Nephron progenitor cell (in vitro differentiated cells): ENCODE measurements around the gene GRIN1.
A peak's percentile ranks its signal among the peaks of the same experiment; 100 is the strongest.

Source experiments
- DNase-seq: peaks from one replicate; pipeline ENCODE4 v3.0.0; 2021
- H3K27ac Mint-ChIP-seq: 2 replicates; pipeline ENCODE4 v1.8.0; 2021; ENCODE audit warnings: mild to moderate bottlenecking, moderate library complexity, mixed read lengths
- H3K27me3 Mint-ChIP-seq: 2 replicates; pipeline ENCODE4 v1.8.0; 2021; ENCODE audit warnings: mild to moderate bottlenecking, low read depth, mixed read lengths; ENCODE audit not compliant: poor library complexity
- H3K36me3 Mint-ChIP-seq: 2 replicates; pipeline ENCODE4 v1.8.0; 2021; ENCODE audit warnings: low read depth, mixed read lengths
- H3K4me1 Mint-ChIP-seq: 2 replicates; pipeline ENCODE4 v1.8.0; 2021; ENCODE audit warnings: mixed read lengths
- H3K4me3 Mint-ChIP-seq: 2 replicates; pipeline ENCODE4 v1.8.0; 2021; ENCODE audit warnings: mild to moderate bottlenecking, moderate library complexity, mixed read lengths
- H3K9me3 Mint-ChIP-seq: 2 replicates; pipeline ENCODE4 v1.8.0; 2021; ENCODE audit warnings: mild to moderate bottlenecking, moderate library complexity, mixed read lengths
- TF ChIP-seq, protein P1 (sequence below): fragments of 200-600 bp; sonication (generic); IDR thresholded peaks from 2 replicates; pipeline ENCODE4 v1.5.0; 2021; ENCODE audit warnings: antibody characterized with exemption

Gene GRIN1

DNA sequence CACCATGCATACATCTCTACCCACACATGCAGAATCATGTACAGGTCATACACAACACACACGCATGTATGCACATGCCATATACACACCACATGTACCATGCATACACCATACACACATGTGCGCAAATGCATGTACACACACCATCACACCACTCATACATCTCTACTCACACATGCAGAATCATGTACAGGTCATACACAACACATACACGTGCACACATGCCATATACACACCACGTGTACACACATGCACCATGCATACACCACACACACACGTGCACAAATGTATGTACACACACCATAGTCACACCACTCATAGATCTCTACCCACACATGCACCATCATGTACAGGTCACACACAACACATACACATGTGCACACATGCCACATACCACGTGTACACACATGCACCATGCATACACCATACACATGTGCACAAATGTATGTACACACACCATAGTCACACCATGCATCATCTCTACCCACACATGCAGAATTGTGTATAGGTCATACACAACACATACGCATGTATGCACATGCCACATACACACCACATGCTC is 14.0 kb downstream of the GRIN1 start:
- Mint-ChIP-seq H3K9me3 (peaks cover 18% of the 10 kb centered on the region), H3K36me3 (no peaks in the 10 kb centered on the region), H3K27ac (no peak overlapping the region), H3K4me3 (no peak overlapping the region), H3K27me3 (peaks cover 62% of the 10 kb centered on the region), H3K4me1 (no peaks in the 10 kb centered on the region)
- no peak for DNase-seq
- TF ChIP-seq, protein P1, sequence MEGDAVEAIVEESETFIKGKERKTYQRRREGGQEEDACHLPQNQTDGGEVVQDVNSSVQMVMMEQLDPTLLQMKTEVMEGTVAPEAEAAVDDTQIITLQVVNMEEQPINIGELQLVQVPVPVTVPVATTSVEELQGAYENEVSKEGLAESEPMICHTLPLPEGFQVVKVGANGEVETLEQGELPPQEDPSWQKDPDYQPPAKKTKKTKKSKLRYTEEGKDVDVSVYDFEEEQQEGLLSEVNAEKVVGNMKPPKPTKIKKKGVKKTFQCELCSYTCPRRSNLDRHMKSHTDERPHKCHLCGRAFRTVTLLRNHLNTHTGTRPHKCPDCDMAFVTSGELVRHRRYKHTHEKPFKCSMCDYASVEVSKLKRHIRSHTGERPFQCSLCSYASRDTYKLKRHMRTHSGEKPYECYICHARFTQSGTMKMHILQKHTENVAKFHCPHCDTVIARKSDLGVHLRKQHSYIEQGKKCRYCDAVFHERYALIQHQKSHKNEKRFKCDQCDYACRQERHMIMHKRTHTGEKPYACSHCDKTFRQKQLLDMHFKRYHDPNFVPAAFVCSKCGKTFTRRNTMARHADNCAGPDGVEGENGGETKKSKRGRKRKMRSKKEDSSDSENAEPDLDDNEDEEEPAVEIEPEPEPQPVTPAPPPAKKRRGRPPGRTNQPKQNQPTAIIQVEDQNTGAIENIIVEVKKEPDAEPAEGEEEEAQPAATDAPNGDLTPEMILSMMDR = no peak

DNA sequence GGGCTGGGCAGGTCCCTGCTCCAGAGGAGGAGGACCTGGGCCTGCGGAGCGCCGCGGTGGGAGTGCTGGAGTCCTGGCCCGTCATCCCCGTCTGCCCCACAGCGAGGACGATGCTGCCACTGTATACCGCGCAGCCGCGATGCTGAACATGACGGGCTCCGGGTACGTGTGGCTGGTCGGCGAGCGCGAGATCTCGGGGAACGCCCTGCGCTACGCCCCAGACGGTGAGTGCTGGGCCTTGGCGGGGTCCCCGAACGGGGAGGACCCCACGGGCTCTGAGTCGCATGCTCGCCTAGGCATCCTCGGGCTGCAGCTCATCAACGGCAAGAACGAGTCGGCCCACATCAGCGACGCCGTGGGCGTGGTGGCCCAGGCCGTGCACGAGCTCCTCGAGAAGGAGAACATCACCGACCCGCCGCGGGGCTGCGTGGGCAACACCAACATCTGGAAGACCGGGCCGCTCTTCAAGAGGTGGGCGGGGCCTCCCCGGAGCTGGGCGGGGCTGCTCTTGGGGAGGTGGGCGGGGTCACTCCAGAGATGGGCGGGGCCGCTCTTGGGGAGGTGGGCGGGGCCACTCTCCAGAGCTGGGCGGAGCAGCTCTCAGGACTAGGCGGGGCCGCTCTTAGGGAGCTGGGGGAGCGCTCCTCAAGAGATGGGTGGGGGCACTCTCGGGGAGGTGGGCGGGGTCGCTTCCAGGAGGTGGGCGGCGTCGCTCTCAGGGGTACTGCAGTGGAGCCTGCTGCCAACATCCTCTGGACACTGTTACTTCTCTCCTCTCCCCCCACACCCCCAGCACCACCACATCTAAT is 17.8 kb downstream of the GRIN1 start:
- no peak overlapping the region for H3K4me3 Mint-ChIP-seq
- peaks cover 75% of the 10 kb centered on the region for H3K27me3 Mint-ChIP-seq
- no peaks in the 10 kb centered on the region for H3K36me3 Mint-ChIP-seq
- no peak overlapping the region for H3K27ac Mint-ChIP-seq
- TF ChIP-seq, protein P1 = no peak
- peaks cover 6% of the 10 kb centered on the region for H3K9me3 Mint-ChIP-seq
- H3K4me1 Mint-ChIP-seq = no peaks in the 10 kb centered on the region
- DNase-seq = peak; percentile 67

DNA sequence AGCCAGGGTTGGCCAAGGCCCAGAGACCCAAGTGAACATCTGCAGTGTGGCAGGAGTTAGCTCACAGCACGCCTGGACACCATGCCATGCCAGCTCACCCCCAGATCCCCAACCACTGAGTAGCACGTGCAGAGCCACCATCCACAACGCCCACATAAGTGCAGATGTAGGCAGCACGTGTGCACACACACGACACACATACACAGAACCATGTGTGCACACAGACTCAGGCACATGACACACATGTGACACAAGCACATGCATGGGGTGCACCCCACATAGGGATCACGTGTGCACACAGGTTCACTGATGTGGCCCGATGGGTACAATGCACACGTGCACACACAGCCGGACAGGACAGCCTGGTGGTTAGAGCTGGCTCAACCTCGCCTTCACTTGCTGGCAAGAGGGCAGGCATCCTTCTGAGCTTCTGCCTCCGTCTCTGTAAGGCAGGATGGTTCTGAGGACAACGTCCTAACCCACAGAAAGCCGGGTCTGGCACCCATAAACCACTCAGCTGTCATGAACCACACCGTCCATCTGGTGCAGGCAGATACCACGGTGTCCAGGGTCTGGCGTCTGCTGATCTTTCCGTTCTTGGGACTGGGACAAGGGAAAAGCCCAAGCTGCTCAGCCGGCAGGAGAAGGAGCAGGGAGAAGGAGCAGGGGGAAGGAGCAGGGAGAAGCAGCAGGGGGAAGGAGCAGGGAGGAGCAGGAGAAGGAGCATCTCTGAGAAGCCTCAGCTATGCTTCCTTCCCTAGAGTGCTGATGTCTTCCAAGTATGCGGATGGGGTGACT is 18.9 kb downstream of the GRIN1 start:
- H3K27me3 Mint-ChIP-seq = peaks cover 85% of the 10 kb centered on the region
- DNase-seq = no peak
- H3K27ac Mint-ChIP-seq = no peak overlapping the region
- no peaks in the 10 kb centered on the region for H3K36me3 Mint-ChIP-seq
- no peaks in the 10 kb centered on the region for H3K9me3 Mint-ChIP-seq
- H3K4me1 Mint-ChIP-seq = no peaks in the 10 kb centered on the region
- TF ChIP-seq, protein P1 = no peak
- H3K4me3 Mint-ChIP-seq = no peak overlapping the region

DNA sequence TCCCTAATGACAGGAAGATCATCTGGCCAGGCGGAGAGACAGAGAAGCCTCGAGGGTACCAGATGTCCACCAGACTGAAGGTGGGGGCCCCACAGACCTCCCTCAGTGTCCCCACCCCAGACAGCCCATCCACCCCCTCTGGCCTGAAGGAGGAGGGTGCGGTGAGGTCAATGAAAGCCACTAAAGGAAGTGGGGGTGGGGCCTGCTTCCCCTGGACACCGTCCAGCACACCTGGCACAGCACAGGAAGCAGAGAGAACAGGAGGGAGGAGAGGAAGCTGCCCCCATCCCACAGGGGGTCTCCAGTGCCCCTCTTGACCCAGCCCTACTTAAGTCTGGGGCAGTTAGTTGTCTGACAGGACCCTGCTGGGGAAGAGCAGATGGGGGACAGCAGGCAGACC is 19.7 kb downstream of the GRIN1 start:
- TF ChIP-seq, protein P1 = no peak
- H3K36me3 Mint-ChIP-seq = no peaks in the 10 kb centered on the region
- H3K9me3 Mint-ChIP-seq = no peaks in the 10 kb centered on the region
- peaks cover 94% of the 10 kb centered on the region for H3K27me3 Mint-ChIP-seq
- H3K4me3 Mint-ChIP-seq = no peak overlapping the region
- no peak overlapping the region for H3K27ac Mint-ChIP-seq
- H3K4me1 Mint-ChIP-seq = no peaks in the 10 kb centered on the region
- no peak for DNase-seq

DNA sequence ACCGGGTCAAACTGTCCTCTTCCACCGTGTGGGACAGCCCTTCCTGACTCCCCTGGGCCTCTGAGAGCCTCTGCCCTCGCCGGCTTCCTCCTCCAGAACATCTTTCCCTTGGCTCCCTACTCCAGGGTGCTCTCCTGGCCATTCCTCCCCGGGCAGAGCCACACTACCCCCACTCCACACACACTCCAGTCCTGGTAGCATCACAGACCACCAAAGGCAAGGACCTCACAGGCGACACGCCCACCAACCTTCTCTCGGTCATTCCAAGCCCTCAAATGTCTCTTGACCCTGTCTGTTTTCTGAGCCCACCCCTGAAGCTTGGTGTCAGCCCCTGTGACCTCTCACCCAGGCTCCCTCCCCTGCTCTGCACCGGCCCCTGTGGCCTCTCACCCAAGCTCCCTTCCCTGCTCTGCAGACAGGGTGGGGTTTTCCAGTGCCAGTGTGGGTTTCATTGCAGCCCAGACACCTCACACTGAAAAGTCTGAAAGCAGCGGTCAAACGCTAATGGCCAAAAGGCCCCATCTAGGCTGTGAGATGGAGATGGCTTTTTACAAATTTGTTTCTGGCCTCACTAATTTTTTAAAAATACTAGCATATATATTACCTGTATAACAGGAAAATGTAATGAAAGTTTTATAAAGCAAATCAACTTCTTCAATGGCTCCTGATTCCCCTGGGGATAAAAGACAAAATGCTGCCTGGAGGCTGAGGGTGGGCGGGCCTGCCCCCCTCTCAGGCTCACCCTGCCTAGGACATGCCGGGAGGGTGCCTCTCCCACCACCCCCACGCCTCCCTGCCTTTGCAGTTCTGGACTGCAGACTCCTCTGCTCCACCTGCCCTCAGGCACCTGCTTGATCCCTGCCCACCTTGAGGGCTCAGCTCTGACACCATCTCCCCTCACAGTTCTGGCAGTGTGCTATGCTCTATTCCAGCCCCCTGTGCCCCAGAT is 20.4 kb downstream of the GRIN1 start:
- Mint-ChIP-seq H3K36me3 (no peaks in the 10 kb centered on the region), H3K4me3 (no peak overlapping the region), H3K9me3 (no peaks in the 10 kb centered on the region), H3K27me3 (peaks cover 100% of the 10 kb centered on the region), H3K27ac (no peak overlapping the region), H3K4me1 (no peaks in the 10 kb centered on the region)
- TF ChIP-seq, protein P1 = no peak
- DNase-seq = no peak
